ENCODE measurements around the gene ZMIZ1. TPM values are rescaled to one million over a fixed set of nuclear protein-coding genes. Genes with fewer than 3 reads are reported as not detected.

ZMIZ1 gene
- 7.1 and 8.2 TPM in 2 replicates for total RNA-seq

GRCh38 chr10:79068562-79069324 lies at the start of gene ZMIZ1:
ZMIZ1 (plus strand) TSS chr10:79068966; CDS start chr10:79201633, 132,667 bp downstream.

GRCh38 chr10:79347226-79347893 lies 278.6 kb downstream of the ZMIZ1 start, which contains the start of gene PPIF:
PPIF (plus strand) TSS chr10:79347469; CDS start chr10:79347549, 80 bp downstream.

All from epithelial cell of umbilical artery (primary cell).